LNCaP clone FGC (cell line): ENCODE measurements around the gene CNST.

ENCODE experiments used
- DNase-seq: peaks from one replicate; pipeline ENCODE4 v3.0.0-alpha.2; 2011; ENCODE audit warnings: low read depth
- H3K4me3 ChIP-seq: 2 replicates; pipeline ENCODE4 v1.5.1; 2011; ENCODE audit warnings: mild to moderate bottlenecking, low read depth, low read length, control low read depth
- TF ChIP-seq, protein P1 (sequence below): IDR thresholded peaks from 2 replicates; pipeline ENCODE4 v1.5.1; 2012; ENCODE audit warnings: mild to moderate bottlenecking; ENCODE audit not compliant: control insufficient read depth, insufficient read depth; ENCODE audit errors: extremely low read depth

CNST gene

DNA sequence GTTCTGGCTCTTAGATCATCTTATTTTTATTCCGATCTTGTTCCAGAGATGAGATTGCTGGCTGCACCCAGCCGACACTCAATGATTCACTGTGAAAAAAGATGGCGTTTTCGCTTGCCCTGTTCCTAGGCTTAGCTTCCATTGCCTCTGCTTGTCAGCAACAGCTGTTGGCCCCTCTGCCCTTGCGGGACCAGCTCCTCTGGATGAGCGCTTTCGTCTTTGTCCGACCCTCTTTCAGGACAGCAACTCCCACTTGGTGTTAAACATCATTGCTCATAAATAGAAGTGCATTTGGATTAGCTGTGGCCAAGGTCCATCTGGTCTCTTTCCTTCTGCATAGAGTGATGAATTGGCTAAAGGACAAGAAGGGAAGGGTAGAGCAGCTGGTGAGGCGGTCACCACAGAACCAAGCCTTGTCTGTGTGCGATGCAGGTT is 114.5 kb downstream of the CNST start:
- no peak overlapping the region for H3K4me3 ChIP-seq
- TF ChIP-seq, protein P1, sequence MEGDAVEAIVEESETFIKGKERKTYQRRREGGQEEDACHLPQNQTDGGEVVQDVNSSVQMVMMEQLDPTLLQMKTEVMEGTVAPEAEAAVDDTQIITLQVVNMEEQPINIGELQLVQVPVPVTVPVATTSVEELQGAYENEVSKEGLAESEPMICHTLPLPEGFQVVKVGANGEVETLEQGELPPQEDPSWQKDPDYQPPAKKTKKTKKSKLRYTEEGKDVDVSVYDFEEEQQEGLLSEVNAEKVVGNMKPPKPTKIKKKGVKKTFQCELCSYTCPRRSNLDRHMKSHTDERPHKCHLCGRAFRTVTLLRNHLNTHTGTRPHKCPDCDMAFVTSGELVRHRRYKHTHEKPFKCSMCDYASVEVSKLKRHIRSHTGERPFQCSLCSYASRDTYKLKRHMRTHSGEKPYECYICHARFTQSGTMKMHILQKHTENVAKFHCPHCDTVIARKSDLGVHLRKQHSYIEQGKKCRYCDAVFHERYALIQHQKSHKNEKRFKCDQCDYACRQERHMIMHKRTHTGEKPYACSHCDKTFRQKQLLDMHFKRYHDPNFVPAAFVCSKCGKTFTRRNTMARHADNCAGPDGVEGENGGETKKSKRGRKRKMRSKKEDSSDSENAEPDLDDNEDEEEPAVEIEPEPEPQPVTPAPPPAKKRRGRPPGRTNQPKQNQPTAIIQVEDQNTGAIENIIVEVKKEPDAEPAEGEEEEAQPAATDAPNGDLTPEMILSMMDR, result no peak
- DNase-seq, result no peak

DNA sequence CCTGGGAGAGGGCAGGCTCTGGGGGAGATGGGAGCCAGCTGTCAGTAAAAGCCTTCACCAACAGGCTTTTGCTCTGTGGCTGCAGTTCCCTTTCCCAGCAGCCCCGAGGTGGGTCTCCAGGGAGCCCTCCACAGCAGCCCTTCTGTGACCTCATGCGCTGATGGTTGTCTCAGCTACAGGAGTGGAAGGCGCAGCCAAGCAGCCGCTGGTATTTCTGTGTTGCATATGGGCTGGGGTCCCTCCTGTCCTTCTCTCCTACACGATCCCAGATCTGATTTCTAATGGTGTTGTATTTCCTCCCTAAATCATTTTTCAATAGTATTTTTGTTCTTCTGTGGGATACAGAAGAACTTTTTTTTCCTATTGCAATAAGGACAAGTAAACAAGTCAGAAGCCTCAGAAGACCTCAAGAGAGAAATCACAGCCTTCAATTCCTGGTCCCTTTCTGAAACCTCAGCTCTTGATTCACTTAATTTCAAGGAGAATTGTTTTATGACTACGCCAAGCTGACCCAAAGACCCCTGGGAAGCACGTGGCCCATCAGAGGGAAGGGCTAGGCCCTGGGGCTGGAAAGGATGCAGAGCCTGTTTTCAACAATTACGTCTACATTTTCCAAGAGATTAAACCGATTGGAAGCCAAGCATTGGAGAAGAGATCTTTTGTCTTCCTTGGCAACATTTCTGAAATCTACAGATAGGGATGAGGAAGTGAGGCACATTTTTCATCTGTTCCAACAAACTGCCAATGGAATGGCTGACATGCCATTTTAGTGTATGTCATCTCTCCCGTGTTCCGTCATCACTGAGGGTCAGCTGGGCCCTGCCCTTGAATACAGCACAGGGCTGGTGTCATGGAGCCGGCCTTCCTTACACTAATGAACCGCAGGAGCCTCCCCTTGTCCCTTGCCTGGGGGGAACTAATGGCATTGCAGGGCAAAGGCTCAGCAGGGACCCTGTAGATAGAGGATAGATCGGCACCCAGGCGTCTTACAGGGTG is 115.9 kb downstream of the CNST start:
- DNase-seq, result no peak
- no peak overlapping the region for H3K4me3 ChIP-seq
- TF ChIP-seq, protein P1, result no peak

DNA sequence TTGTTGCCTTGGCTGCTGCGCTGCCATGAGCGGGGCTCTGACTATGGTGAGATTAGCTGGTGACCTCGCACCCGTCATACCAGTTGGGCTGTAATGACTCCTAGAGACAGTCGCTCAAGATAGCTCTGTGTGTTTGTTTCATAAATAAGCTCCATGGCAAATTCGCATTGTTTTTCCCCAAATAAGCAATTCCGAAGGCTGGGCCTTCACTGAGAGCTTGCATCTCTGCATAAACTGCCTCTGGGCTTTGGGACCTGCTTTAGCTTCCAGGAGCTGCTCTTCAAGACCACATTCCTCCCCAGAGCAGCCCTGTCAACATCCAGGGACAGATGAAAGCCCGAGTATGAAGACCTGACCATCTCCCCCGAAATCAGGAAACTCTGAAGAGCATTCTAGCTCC is 117.3 kb downstream of the CNST start:
- TF ChIP-seq, protein P1, result no peak
- DNase-seq, result no peak

DNA sequence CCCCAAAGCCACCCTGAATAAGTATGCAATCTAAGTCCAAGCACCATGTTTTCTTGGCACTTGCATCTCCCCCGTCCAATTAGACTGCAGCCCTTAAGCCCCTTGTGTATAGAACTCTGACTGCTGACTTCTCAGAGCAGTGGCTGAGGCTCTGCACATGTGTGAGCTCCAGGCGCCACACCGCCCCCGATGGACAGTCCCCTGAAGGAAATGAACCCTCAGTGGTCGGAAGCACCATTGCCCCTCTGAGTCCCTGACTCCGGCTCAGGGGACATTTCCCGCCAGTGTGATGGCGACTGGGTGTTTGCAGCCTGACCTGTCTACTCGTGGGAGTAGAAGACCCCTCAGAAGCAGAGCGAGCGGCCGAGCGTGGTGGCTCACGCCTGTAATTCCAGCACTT is 120.7 kb downstream of the CNST start:
- TF ChIP-seq, protein P1, result no peak
- no peak overlapping the region for H3K4me3 ChIP-seq
- DNase-seq, result no peak

More for the DNA sequence above, 117.3 kb downstream of the CNST start:
- no peak overlapping the region for H3K4me3 ChIP-seq

DNA sequence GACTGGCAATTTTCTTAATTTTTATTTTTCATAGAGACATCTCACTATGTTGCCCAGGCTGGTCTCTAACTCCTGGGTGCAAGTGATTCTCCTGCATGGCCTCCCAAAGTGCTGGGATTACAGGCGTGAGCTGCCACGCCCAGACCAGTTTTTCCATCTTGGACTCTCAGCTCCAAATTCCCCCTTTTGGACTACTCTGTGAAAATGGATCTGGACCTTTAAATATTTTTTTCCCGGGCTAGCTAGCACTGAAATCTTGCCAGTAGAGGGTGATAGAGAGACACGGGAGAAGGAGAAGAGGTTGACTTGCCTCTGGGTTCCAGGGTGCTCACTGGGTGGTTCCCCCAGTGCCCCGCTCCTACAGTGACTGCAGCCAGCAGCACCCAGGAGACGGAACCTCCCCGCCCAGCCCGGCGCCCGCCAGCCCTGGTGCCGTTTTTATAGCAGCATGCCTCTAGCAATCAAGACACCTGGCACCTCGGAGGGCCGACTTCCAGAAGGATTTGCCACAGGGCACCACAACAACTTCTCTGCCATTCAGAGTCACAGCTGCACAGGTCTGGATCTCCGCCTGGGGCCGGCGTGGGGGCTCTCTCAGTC is 123.3 kb downstream of the CNST start:
- DNase-seq, result peak; percentile 54
- peak overlapping the region; percentile 37 for H3K4me3 ChIP-seq
- TF ChIP-seq, protein P1, result peak; percentile 87

DNA sequence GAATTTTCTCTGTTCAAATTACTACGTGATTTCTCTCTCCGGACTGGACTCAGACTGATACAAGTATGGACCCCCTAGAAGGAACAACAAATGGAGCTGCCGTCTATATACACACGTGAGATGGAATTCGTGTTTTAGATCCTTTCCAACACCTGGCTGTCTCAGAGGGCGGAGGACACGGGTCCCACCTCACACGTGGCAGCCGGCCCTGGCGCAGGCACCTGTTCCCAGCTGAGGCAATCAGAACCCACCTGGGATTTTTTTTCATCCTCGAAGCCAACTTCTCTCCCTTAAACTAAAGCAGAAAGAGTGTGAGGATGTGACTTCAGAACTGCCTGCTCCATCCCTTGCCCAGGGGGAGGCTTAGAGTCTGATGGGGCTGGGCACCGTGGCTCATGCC is 123.8 kb downstream of the CNST start:
- DNase-seq, result no peak
- H3K4me3 ChIP-seq, result no peak overlapping the region; the same call in 1 of the 2 replicates

More for the DNA sequence above, 123.8 kb downstream of the CNST start:
- TF ChIP-seq, protein P1, result no peak
